ENCODE results near the gene IRF2BPL.

GRCh38 chr14:76977793-76978720, 50.5 kb downstream of the IRF2BPL start:
- TF ChIP-seq CTCF (IDR thresholded peaks at IDR 0.05 in 2 of 3, conservative IDR thresholded peaks at IDR 0.05 in 1 of 3; ENCODE audit: borderline replicate concordance in 1 of 3, insufficient read depth in 1 of 3, low read depth in 2 of 3, low read length in 2 of 3) (no peak), EZH2 (IDR thresholded peaks at IDR 0.05) (no peak), TCF7L2 (IDR thresholded peaks at IDR 0.05; ENCODE audit: borderline replicate concordance, extremely low read depth, insufficient read depth, insufficient read length) (no peak)
